ENCODE data around the gene DCTN2. TPM values are rescaled to one million over a fixed set of nuclear protein-coding genes. Genes with fewer than 3 reads are reported as not detected.

The DCTN2 gene
- total RNA-seq, 1 donor from 2014 or later, result 91.8 TPM

GRCh38 chr12:57487597-57488401, 59.2 kb downstream of the DCTN2 start, which contains the start of gene MARS1:
Gene MARS1 (plus strand): TSS chr12:57488068. CDS start chr12:57488091, 23 bp downstream.
- peak; percentile 97 for ATAC-seq (ENCODE audit: low read depth)
- Mint-ChIP-seq H3K27me3 (no peaks in the 10 kb centered on the region), H3K4me3 (peak within 1 kb of the TSS; percentile 97), H3K27ac (peak within 1 kb of the TSS; percentile 97), H3K4me1 (peaks cover 41% of the 10 kb centered on the region), H3K36me3 (ENCODE audit: low read depth) (peaks cover 50% of the 10 kb centered on the region), H3K9me3 (no peaks in the 10 kb centered on the region)
- intact Hi-C loops (cut with micrococcal nuclease), result loop anchor here (1.0 to 5.0 kb wide), 6 partner anchors 8 to 257 kb away; partner anchors contain the start of genes ARHGAP9, DCTN2, DDIT3 and GLI1
- peak; percentile 83 for DNase-seq
- TF ChIP-seq CTCF (IDR thresholded peaks at IDR 0.05), result no peak
- POLR2A ChIA-PET, result interaction anchor here (0.6 to 3.1 kb wide), 11 partner anchors 10 to 380 kb away, joined by 3 to 19 read pairs (median 3); partner anchors contain the start of genes DDIT3 and GLI1
- CTCF ChIA-PET, result interaction anchor here (1.2 to 1.8 kb wide), 2 partner anchors 28 to 29 kb away, joined by 4 to 7 read pairs; partner anchors contain the start of gene GLI1

- intact Hi-C loops (cut with micrococcal nuclease), result loop anchor here (1.0 to 5.0 kb wide), 6 partner anchors 8 to 257 kb away; partner anchors contain the start of genes ARHGAP9, DCTN2, DDIT3 and GLI1
- CTCF ChIA-PET, result interaction anchor here (1.2 kb wide), 1 partner anchor 28 kb away, joined by 4 read pairs; the partner anchor contains the start of gene GLI1
- Mint-ChIP-seq H3K27ac (peak overlapping the region; percentile 97), H3K27me3 (no peaks in the 10 kb centered on the region), H3K9me3 (no peaks in the 10 kb centered on the region), H3K36me3 (ENCODE audit: low read depth) (peaks cover 44% of the 10 kb centered on the region), H3K4me3 (no peak overlapping the region), H3K4me1 (peaks cover 41% of the 10 kb centered on the region)
- POLR2A ChIA-PET, result interaction anchor here (0.7 to 3.1 kb wide), 9 partner anchors 10 to 380 kb away, joined by 3 to 19 read pairs (median 5); partner anchors contain the start of genes DDIT3 and GLI1
- DNase-seq (no peak), ATAC-seq (ENCODE audit: low read depth) (no peak)
- no peak for TF ChIP-seq CTCF (IDR thresholded peaks at IDR 0.05)
Observed at GRCh38 chr12:57487055-57487596, 59.9 kb downstream of the DCTN2 start.

GRCh38 chr12:57485695-57486094, 61.3 kb downstream of the DCTN2 start:
- no peak for TF ChIP-seq CTCF (IDR thresholded peaks at IDR 0.05)
- intact Hi-C loops (cut with micrococcal nuclease), result loop anchor here (5.0 kb wide), 1 partner anchor 207 kb away; the partner anchor contains the start of gene OS9
- DNase-seq (no peak), ATAC-seq (ENCODE audit: low read depth) (no peak)
- ChIA-PET CTCF (interaction anchor here (1.5 kb wide), 1 partner anchor 8 kb away, joined by 7 read pairs; no protein-coding TSS in a partner anchor), POLR2A (interaction anchor here (0.6 to 1.0 kb wide), 3 partner anchors 9 to 1371 kb away, joined by 3 read pairs; no protein-coding TSS in a partner anchor)
- no peak overlapping the region for H3K4me3 Mint-ChIP-seq
- no peaks in the 10 kb centered on the region for H3K9me3 Mint-ChIP-seq
- H3K4me1 Mint-ChIP-seq, result peaks cover 49% of the 10 kb centered on the region
- H3K27ac Mint-ChIP-seq, result no peak overlapping the region
- H3K27me3 Mint-ChIP-seq, result no peaks in the 10 kb centered on the region
- peaks cover 30% of the 10 kb centered on the region for H3K36me3 Mint-ChIP-seq (ENCODE audit: low read depth)

GRCh38 chr12:57483466-57483865, 63.5 kb downstream of the DCTN2 start:
- ChIA-PET POLR2A (interaction anchor here (0.9 to 1.0 kb wide), 2 partner anchors 26 to 261 kb away, joined by 4 to 6 read pairs; partner anchors contain the start of gene TSPAN31), CTCF (no interaction called here)
- H3K9me3 Mint-ChIP-seq, result no peaks in the 10 kb centered on the region
- H3K4me3 Mint-ChIP-seq, result no peak overlapping the region
- intact Hi-C loops (cut with micrococcal nuclease), result no loop called here
- peak overlapping the region; percentile 57 for H3K27ac Mint-ChIP-seq
- H3K27me3 Mint-ChIP-seq, result no peaks in the 10 kb centered on the region
- DNase-seq (no peak), ATAC-seq (ENCODE audit: low read depth) (no peak)
- H3K4me1 Mint-ChIP-seq, result peaks cover 57% of the 10 kb centered on the region
- TF ChIP-seq CTCF (IDR thresholded peaks at IDR 0.05), result no peak
- peaks cover 7% of the 10 kb centered on the region for H3K36me3 Mint-ChIP-seq (ENCODE audit: low read depth)

All from activated B cell treated with CpG ODN at 0.5 μM for 24 hours (primary cell).